Keratinocyte (primary cell): ENCODE results near the gene FAM219B. TPM values are rescaled to one million over a fixed set of nuclear protein-coding genes. Genes with fewer than 3 reads are reported as not detected.

Experiments
- DNase-seq: peaks from one replicate; pipeline ENCODE4 v3.0.0-alpha.2; 2011; ENCODE audit warnings: low read depth, missing footprints, low spot score
- FAIRE-seq: peaks from 2 replicates; lab custom pipeline; 2011; peaks lifted over from hg19 to GRCh38; lab: Jason Lieb, UNC
- H2AFZ ChIP-seq: 2 replicates; pipeline ENCODE4 v1.6.0; 2012; ENCODE audit warnings: low read length, control low read depth, inconsistent platforms; ENCODE audit not compliant: control insufficient read depth
- H3K27ac ChIP-seq: 2 replicates; pipeline ENCODE4 v1.5.1; 2011; ENCODE audit warnings: low read length; ENCODE audit not compliant: control insufficient read depth, insufficient read depth
- H3K27me3 ChIP-seq: 3 replicates; pipeline ENCODE4 v1.6.0; 2011; ENCODE audit warnings: low read length; ENCODE audit not compliant: control insufficient read depth, insufficient read depth; ENCODE audit errors: extremely low read depth
- H3K36me3 ChIP-seq, 2 experiments: 2 replicates in 1 of 2; 3 replicates in 1 of 2; pipeline ENCODE4 v1.5.1; 2011; ENCODE audit warnings: low read length in 2 of 2, mild to moderate bottlenecking in 1 of 2; ENCODE audit not compliant: control insufficient read depth in 2 of 2, insufficient read depth in 2 of 2; ENCODE audit errors: extremely low read depth in 1 of 2
- H3K4me1 ChIP-seq: 3 replicates; pipeline ENCODE4 v1.5.1; 2011; ENCODE audit warnings: low read length; ENCODE audit not compliant: control insufficient read depth, insufficient read depth; ENCODE audit errors: extremely low read depth
- H3K4me2 ChIP-seq: 3 replicates; pipeline ENCODE4 v1.6.0; 2011; ENCODE audit warnings: low read depth, low read length; ENCODE audit not compliant: control insufficient read depth, insufficient read depth; ENCODE audit errors: extremely low read depth
- H3K4me3 ChIP-seq, 3 experiments: fragments of 200-600 bp in 1 of 3; sonication (generic) in 1 of 3; 2 replicates in 2 of 3; 3 replicates in 1 of 3; pipeline ENCODE4 v1.5.1; 2011 to 2016; ENCODE audit warnings: low read length in 3 of 3, mild to moderate bottlenecking in 3 of 3, control low read depth in 2 of 3, inconsistent platforms in 1 of 3, low read depth in 1 of 3, mixed read lengths in 1 of 3, mixed run types in 1 of 3, moderate library complexity in 1 of 3; ENCODE audit not compliant: control insufficient read depth in 2 of 3, insufficient read depth in 2 of 3; ENCODE audit errors: extremely low read depth in 1 of 3
- H3K79me2 ChIP-seq: 2 replicates; pipeline ENCODE4 v1.6.0; 2012; ENCODE audit warnings: low read length; ENCODE audit not compliant: control insufficient read depth, insufficient read depth
- H3K9ac ChIP-seq: 3 replicates; pipeline ENCODE4 v1.6.0; 2011; ENCODE audit warnings: low read length; ENCODE audit not compliant: control insufficient read depth, insufficient read depth; ENCODE audit errors: extremely low read depth
- H3K9me1 ChIP-seq: 3 replicates; pipeline ENCODE4 v1.6.0; 2011; ENCODE audit warnings: low read length; ENCODE audit not compliant: control insufficient read depth, insufficient read depth; ENCODE audit errors: extremely low read depth
- H3K9me3 ChIP-seq: 2 replicates; pipeline ENCODE4 v1.5.1; 2012; ENCODE audit warnings: low read depth, low read length; ENCODE audit not compliant: control insufficient read depth
- H4K20me1 ChIP-seq: 3 replicates; pipeline ENCODE4 v1.6.0; 2011; ENCODE audit warnings: low read length; ENCODE audit not compliant: control insufficient read depth, insufficient read depth; ENCODE audit errors: extremely low read depth
- CTCF ChIP-seq, 3 experiments: IDR thresholded peaks in 1 of 3; conservative IDR thresholded peaks in 1 of 3; optimal IDR thresholded peaks in 1 of 3; 2 replicates in 2 of 3; 3 replicates in 1 of 3; pipeline versions ENCODE3 to v1.5.1; 2011; ENCODE audit warnings: low read length in 3 of 3, mild to moderate bottlenecking in 3 of 3, moderate library complexity in 2 of 3, control low read depth in 1 of 3, inconsistent platforms in 1 of 3; ENCODE audit not compliant: insufficient read depth in 2 of 3; ENCODE audit errors: extremely low read depth in 1 of 3
- EZH2 ChIP-seq: IDR thresholded peaks from one replicate; pipeline ENCODE4 v1.6.1; 2012; ENCODE audit warnings: inconsistent platforms, mild to moderate bottlenecking, low read length, moderate library complexity
- dilution Hi-C: fragments of 300-500 bp; cut with MboI; formaldehyde crosslinking; loops from one replicate; pipeline ENCODE4 v1.7.0; 2020; ENCODE audit warnings: low sequenced_read_pairs; ENCODE audit not compliant: extremely low pct_ligation_motif_present
- polyA plus RNA-seq, 5 experiments: library from polyadenylated mRNA; depleted of rRNA in 3 of 5; stranded (reverse) in 3 of 5; stranded (forward) in 1 of 5; unstranded in 1 of 5; fragments of >200 nt; gene quantifications; 1 replicate in 1 of 5; 2 replicates in 3 of 5; 3 replicates in 1 of 5; pipeline versions ENCODE4 v1.2.1 to v1.2.3, GENCODE V29; 2011 to 2012; ENCODE audit warnings: missing spikeins in 2 of 5, low read depth in 1 of 5, low replicate concordance in 1 of 5

The FAM219B gene
- polyA plus RNA-seq, 1 donor (not counting 4 experiments of a cell fraction or from before 2014, with no cell fraction given), result 45.4 TPM

- DNase-seq (no peak), FAIRE-seq (no peak)
- Histone ChIP-seq H3K27me3 (no peaks in the 10 kb centered on the region), H3K79me2 (peaks cover 38% of the 10 kb centered on the region), H3K4me2 (no peak overlapping the region), H2AFZ (no peak overlapping the region), H4K20me1 (no peaks in the 10 kb centered on the region), H3K9ac (no peak overlapping the region), H3K36me3 (peaks cover 11 to 13% of the 10 kb centered on the region in 2 experiments), H3K9me3 (no peaks in the 10 kb centered on the region), H3K9me1 (no peaks in the 10 kb centered on the region), H3K4me3 (no peak overlapping the region), H3K4me1 (no peaks in the 10 kb centered on the region), H3K27ac (no peak overlapping the region)
- TF ChIP-seq CTCF (optimal IDR thresholded peaks at IDR 0.05 in 1 of 3, IDR thresholded peaks at IDR 0.05 in 1 of 3, conservative IDR thresholded peaks at IDR 0.05 in 1 of 3; ENCODE audit: extremely low read depth in 1 of 3, insufficient read depth in 2 of 3, low read length in 3 of 3) (no peak), EZH2 (no peak)
- dilution Hi-C loops, result no loop called here
Observed at GRCh38 chr15:74928771-74929198, 22.1 kb upstream of the FAM219B start.

GRCh38 chr15:74924525-74924924, 17.9 kb upstream of the FAM219B start:
- Histone ChIP-seq H3K27ac (no peak overlapping the region), H2AFZ (no peak overlapping the region), H3K79me2 (peaks cover 7% of the 10 kb centered on the region), H3K36me3 (peaks cover 2 to 25% of the 10 kb centered on the region in 2 experiments), H3K9me1 (no peaks in the 10 kb centered on the region), H3K4me1 (no peaks in the 10 kb centered on the region), H3K27me3 (no peaks in the 10 kb centered on the region), H3K4me2 (no peak overlapping the region), H3K9ac (no peak overlapping the region), H3K4me3 (no peak overlapping the region), H4K20me1 (no peaks in the 10 kb centered on the region), H3K9me3 (no peaks in the 10 kb centered on the region)
- DNase-seq (no peak), FAIRE-seq (no peak)
- dilution Hi-C loops, result no loop called here
- TF ChIP-seq CTCF (optimal IDR thresholded peaks at IDR 0.05 in 1 of 3, IDR thresholded peaks at IDR 0.05 in 1 of 3, conservative IDR thresholded peaks at IDR 0.05 in 1 of 3; ENCODE audit: extremely low read depth in 1 of 3, insufficient read depth in 2 of 3, low read length in 3 of 3) (no peak), EZH2 (no peak)
